Peyer's patch (tissue), 4 donors: Measurements from ENCODE around the gene CACNG4. TPM values are rescaled to one million over a fixed set of nuclear protein-coding genes. Genes with fewer than 3 reads are reported as not detected.

Experiments
- DNase-seq, 3 donors: peaks; one replicate each; pipeline ENCODE4 v3.0.0-alpha.2; 2017 to 2019
- H3K27ac ChIP-seq, 4 donors: fragments of 200-600 bp; sonication (generic); one replicate each; pipeline ENCODE4 v1.5.1; 2016 to 2019
- H3K27me3 ChIP-seq, 2 donors: fragments of 200-600 bp; sonication (generic); one replicate each; pipeline ENCODE4 v1.5.1; 2019
- H3K36me3 ChIP-seq, 3 donors: fragments of 200-600 bp; sonication (generic); one replicate each; pipeline ENCODE4 v1.5.1; 2016 to 2019
- H3K4me1 ChIP-seq, 4 donors: fragments of 200-600 bp; sonication (generic); one replicate each; pipeline ENCODE4 v1.5.1; 2016 to 2019
- H3K4me3 ChIP-seq, 4 donors: fragments of 200-600 bp; sonication (generic); 1 replicate in 3 of 4; 2 replicates in 1 of 4; pipeline ENCODE4 v1.5.1; 2016 to 2019; ENCODE audit warnings: mild to moderate bottlenecking in 1 of 4
- H3K9me3 ChIP-seq, 4 donors: fragments of 200-600 bp; sonication (generic); one replicate each; pipeline ENCODE4 v1.5.1; 2016 to 2019; ENCODE audit warnings: mild to moderate bottlenecking in 1 of 4
- CTCF ChIP-seq, 6 experiments: fragments of 450-650 bp in 4 of 6; fragments of 200-600 bp in 2 of 6; sonication (generic) in 1 of 6; IDR thresholded peaks; one replicate each; pipeline ENCODE4 v1.5.1; 2017 to 2019; ENCODE audit warnings: antibody characterized with exemption in 6 of 6, mild to moderate bottlenecking in 3 of 6, moderate library complexity in 1 of 6
- POLR2A ChIP-seq, 2 donors: fragments of 450-650 bp; IDR thresholded peaks; one replicate each; pipeline ENCODE4 v1.5.1; 2017; ENCODE audit warnings: antibody characterized with exemption in 2 of 2, mild to moderate bottlenecking in 2 of 2, moderate library complexity in 2 of 2
- total RNA-seq, 4 donors: library from RNA; depleted of rRNA; stranded (reverse); fragments of >200 nt; gene quantifications; one replicate each; pipeline ENCODE4 v1.1.0, GENCODE V29; 2016

The CACNG4 gene
- total RNA-seq, 4 donors from 2014 or later, result 0.40 TPM; not detected in 3

- H3K4me1 ChIP-seq, result no peaks in the 10 kb centered on the region
- no peaks in the 10 kb centered on the region for H3K27me3 ChIP-seq
- H3K27ac ChIP-seq, result no peak overlapping the region
- H3K36me3 ChIP-seq, result no peaks in the 10 kb centered on the region
- DNase-seq, result no peak
- no peak overlapping the region for H3K4me3 ChIP-seq
- TF ChIP-seq POLR2A (IDR thresholded peaks at IDR 0.05) (no peak), CTCF (IDR thresholded peaks at IDR 0.05) (no peak)
- H3K9me3 ChIP-seq, result no peaks in the 10 kb centered on the region
These were observed 16.4 kb downstream of the CACNG4 start for GRCh38 chr17:66980896-66981295.

GRCh38 chr17:66981983-66982508, 17.5 kb downstream of the CACNG4 start:
- H3K27me3 ChIP-seq, result no peaks in the 10 kb centered on the region
- no peaks in the 10 kb centered on the region for H3K4me1 ChIP-seq
- TF ChIP-seq POLR2A (IDR thresholded peaks at IDR 0.05) (no peak), CTCF (IDR thresholded peaks at IDR 0.05) (no peak)
- no peak overlapping the region for H3K4me3 ChIP-seq
- H3K36me3 ChIP-seq, result no peaks in the 10 kb centered on the region
- H3K27ac ChIP-seq, result no peak overlapping the region
- DNase-seq, result no peak
- no peaks in the 10 kb centered on the region for H3K9me3 ChIP-seq

GRCh38 chr17:66983414-66984021, 19.0 kb downstream of the CACNG4 start:
- TF ChIP-seq POLR2A (IDR thresholded peaks at IDR 0.05), result no peak
- no peak for TF ChIP-seq CTCF (IDR thresholded peaks at IDR 0.05)
- Histone ChIP-seq H3K27me3 (no peaks in the 10 kb centered on the region), H3K4me3 (no peak overlapping the region), H3K9me3 (no peaks in the 10 kb centered on the region), H3K27ac (no peak overlapping the region), H3K4me1 (no peaks in the 10 kb centered on the region), H3K36me3 (no peaks in the 10 kb centered on the region)
- no peak for DNase-seq

GRCh38 chr17:66984730-66985129, 20.2 kb downstream of the CACNG4 start:
- Histone ChIP-seq H3K4me3 (no peak overlapping the region), H3K36me3 (no peaks in the 10 kb centered on the region)
- no peak for TF ChIP-seq POLR2A (IDR thresholded peaks at IDR 0.05)
- TF ChIP-seq CTCF (IDR thresholded peaks at IDR 0.05), result no peak

GRCh38 chr17:66985338-66986237, 21.1 kb downstream of the CACNG4 start:
- no peak for DNase-seq
- no peaks in the 10 kb centered on the region for H3K27me3 ChIP-seq

More at GRCh38 chr17:66984730-66985129, 20.2 kb downstream of the CACNG4 start:
- Histone ChIP-seq H3K27me3 (no peaks in the 10 kb centered on the region), H3K4me1 (no peaks in the 10 kb centered on the region), H3K27ac (no peak overlapping the region), H3K9me3 (no peaks in the 10 kb centered on the region)
- no peak for DNase-seq

More at GRCh38 chr17:66985338-66986237, 21.1 kb downstream of the CACNG4 start:
- H3K4me1 ChIP-seq, result no peaks in the 10 kb centered on the region
- no peaks in the 10 kb centered on the region for H3K9me3 ChIP-seq
- H3K36me3 ChIP-seq, result no peaks in the 10 kb centered on the region
- TF ChIP-seq CTCF (IDR thresholded peaks at IDR 0.05), result no peak
- TF ChIP-seq POLR2A (IDR thresholded peaks at IDR 0.05), result no peak
- H3K27ac ChIP-seq, result no peak overlapping the region
- H3K4me3 ChIP-seq, result no peak overlapping the region
